GM13977 (cell line): Measurements from ENCODE around the gene ZGPAT.
A peak's percentile ranks its signal among the peaks of the same experiment; 100 is the strongest.

Experiments
- DNase-seq: peaks from one replicate; pipeline ENCODE4 v3.0.0; 2012; ENCODE audit warnings: low spot score
- CTCF ChIP-seq: IDR thresholded peaks from 2 replicates; pipeline ENCODE4 v1.5.1; 2012; ENCODE audit warnings: mild to moderate bottlenecking, control low read depth; ENCODE audit not compliant: insufficient read depth; ENCODE audit errors: extremely low read depth, missing control alignments
- in situ Hi-C: fragments of 300-500 bp; cut with MboI; formaldehyde crosslinking; loops from one replicate; pipeline ENCODE4 v1.12.0; 2022; ENCODE audit warnings: low sequenced_read_pairs, low pct_unique_long_range_greater_than_20kb, mixed read lengths, inconsistent platforms; ENCODE audit not compliant: unreplicated experiment

The ZGPAT gene

GRCh38 chr20:63738687-63739129 lies 30.9 kb downstream of the ZGPAT start:
- peak; percentile 55 for DNase-seq
- TF ChIP-seq CTCF: no peak
- in situ Hi-C loops: no loop called here

DNA sequence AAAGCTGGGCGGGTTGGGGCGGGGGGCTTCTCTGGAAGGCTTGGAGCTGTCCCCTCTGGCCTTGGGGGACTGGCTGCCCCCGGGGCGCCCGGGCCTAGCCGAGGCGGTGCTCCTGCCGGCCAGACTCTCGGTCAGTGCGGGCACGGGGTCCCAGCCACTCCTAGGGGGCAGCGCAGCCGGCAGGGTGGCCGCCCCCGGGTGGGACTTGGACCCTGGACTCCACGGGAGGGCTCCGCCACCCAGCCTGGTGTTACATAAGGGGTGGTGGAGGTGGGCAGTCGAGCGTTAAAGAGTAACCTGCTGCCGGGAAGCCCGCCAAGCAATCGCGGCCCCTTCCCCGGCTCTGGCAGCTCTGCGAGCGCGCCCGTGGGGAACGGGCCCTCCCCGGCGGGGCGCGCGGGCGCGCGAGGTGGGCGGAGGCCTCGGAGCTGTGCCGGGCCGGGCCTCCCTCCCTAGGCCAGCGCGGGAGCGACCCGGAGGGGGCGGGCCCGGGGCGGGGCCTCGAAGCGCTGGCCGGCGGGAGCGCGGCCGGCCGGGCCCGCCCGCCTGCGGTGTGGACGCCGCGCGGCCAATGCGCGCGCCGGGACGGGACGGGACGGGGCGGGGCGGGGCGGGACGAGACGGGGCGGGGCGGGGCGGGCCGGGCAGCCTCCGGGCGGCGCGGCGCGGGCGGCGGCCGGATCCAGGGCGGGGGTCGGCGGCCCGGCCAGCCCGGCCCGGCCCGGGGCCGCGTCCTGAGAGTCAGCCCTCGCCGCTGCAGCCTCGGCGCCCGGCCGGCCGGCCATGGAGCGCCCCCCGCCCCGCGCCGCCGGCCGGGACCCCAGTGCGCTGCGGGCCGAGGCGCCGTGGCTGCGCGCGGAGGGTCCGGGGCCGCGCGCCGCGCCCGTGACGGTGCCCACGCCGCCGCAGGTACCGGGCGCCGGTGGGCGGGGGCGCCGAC lies 31.6 kb downstream of the ZGPAT start, which contains the start of gene SLC2A4RG:
SLC2A4RG (plus strand) TSS at position 647 of the 940 bp plus-strand sequence; CDS start at position 784, 137 bp downstream.
- DNase-seq: peak; percentile 99
- in situ Hi-C loops: no loop called here
- TF ChIP-seq CTCF: no peak

DNA sequence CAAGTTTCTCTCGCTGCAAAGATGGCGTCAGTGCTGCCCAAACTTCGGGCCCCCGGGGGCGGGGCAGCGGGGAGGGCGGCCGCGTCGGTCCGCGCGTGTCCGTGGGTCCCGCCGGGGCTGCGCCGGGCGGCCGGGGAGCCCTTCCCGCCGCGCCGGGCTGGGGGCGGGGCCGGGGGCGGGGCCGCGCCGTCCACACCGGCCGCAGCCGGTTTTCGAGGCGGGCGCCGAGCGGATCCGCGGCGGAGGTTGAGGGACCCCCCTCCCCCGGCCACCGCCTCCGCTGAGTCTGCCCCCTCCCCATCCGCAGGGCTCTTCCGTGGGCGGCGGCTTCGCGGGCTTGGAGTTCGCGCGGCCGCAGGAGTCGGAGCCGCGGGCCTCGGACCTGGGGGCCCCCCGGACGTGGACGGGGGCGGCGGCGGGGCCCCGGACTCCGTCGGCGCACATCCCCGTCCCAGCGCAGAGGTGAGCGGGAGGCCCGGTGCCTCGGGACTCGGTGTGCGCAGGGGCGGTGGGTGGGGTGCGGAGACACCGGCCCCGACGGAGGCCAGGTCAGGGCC lies 32.3 kb downstream of the ZGPAT start:
- DNase-seq: peak; percentile 80
- in situ Hi-C loops: no loop called here
- TF ChIP-seq CTCF: no peak

GRCh38 chr20:63740627-63741353 lies 33.0 kb downstream of the ZGPAT start:
- DNase-seq: peak; percentile 79
- in situ Hi-C loops: no loop called here
- peak; percentile 22 for TF ChIP-seq CTCF

DNA sequence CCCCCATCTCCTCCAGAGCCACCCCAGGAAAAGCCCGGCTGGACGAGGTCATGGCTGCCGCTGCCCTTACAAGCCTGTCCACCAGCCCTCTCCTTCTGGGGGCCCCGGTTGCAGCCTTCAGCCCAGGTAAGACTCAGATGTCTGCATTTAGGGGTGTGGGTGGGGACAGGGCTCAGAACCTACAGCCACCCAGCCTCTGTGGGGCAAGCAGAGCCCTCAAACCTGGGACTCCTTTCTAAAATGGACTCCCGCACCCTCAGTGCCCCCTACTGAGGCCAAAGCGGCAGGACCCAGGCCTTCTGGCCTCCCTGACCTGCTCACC lies 33.5 kb downstream of the ZGPAT start:
- in situ Hi-C loops: no loop called here
- DNase-seq: no peak
- TF ChIP-seq CTCF: no peak

DNA sequence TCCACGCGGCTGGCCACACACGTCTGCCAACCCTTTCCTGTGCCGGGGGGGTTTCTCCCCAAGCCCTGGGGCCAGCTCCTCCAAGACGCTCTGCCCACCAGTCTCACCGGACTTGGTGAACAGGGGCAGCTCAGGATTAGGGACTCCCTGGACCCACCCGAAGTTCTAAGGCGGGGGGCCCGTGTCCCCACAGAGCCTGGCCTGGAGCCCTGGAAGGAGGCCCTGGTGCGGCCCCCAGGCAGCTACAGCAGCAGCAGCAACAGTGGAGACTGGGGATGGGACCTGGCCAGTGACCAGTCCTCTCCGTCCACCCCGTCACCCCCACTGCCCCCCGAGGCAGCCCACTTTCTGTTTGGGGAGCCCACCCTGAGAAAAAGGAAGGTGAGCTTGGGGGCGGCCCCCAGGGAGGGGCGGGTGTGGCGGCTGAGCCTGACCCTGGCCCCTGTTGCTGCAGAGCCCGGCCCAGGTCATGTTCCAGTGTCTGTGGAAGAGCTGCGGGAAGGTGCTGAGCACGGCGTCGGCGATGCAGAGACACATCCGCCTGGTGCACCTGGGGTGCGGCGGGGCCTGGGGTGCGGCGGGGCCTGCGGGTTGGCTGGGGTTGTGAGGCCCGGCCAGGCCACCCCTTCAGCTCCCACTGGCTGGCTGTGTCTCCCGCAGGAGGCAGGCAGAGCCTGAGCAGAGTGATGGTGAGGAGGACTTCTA lies 34.0 kb downstream of the ZGPAT start:
- DNase-seq: peak; percentile 36
- in situ Hi-C loops: no loop called here
- TF ChIP-seq CTCF: no peak
